HG03575 (cell line): ENCODE data around the gene RCAN1.
"Not testable (repeated sequence)": the region's sequence is repeated elsewhere in the genome, so short reads cannot be mapped to it uniquely, and the experiment has no call there.

ENCODE experiments used
- ATAC-seq: cut with Tn5 transposase; IDR thresholded peaks from one replicate; pipeline ENCODE4 v1.9.1; 2021; ENCODE audit not compliant: unreplicated experiment, insufficient number of reproducible peaks, low FRiP score; ENCODE audit errors: extremely low read depth

The RCAN1 gene

DNA sequence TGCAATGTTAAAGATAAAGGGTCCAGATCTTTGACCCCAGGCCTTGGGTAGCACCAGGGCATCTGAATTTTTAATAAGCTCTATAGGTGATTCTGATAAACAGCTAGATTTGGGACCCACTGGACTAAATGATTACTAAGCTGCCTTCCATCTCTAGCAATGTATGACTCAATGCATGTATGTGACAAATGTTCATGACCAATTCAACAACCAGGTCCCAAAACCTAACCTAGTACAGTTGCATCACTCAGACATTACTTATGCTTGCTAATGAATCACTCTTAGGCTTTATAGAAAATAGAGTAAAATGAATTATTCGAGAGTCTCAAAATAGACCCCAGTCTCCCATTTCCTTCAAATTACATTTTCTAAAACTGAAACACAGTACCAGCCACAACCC is 35.5 kb downstream of the RCAN1 start:
- ATAC-seq = no peak

- no peak for ATAC-seq
These were observed 38.8 kb downstream of the RCAN1 start for GRCh38 chr21:34576041-34576511.

- no peak for ATAC-seq
These were observed 40.0 kb downstream of the RCAN1 start for GRCh38 chr21:34574601-34575529.

- ATAC-seq = no peak
These were observed 42.9 kb downstream of the RCAN1 start for GRCh38 chr21:34571994-34572393.

DNA sequence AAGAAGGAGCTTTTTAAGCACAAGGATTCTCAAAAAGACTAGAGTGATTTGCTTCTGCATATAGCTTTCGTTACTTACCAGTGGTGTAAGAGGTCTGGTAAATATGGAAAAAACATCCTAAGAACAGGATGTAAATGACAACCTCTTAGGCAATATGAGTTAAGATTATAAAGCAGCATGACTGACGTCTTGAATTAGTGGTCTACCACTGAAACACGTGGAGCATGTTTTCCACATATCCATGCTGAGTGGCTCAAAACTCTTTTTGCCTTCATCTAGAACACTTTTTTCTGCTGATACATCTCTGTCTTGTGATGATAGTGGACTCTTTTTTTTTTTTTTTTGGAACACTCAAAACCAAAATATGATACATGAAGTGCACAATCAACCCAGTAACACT is 44.6 kb downstream of the RCAN1 start:
- no peak for ATAC-seq

- ATAC-seq = no peak
These were observed 45.4 kb downstream of the RCAN1 start for GRCh38 chr21:34569381-34569979.

DNA sequence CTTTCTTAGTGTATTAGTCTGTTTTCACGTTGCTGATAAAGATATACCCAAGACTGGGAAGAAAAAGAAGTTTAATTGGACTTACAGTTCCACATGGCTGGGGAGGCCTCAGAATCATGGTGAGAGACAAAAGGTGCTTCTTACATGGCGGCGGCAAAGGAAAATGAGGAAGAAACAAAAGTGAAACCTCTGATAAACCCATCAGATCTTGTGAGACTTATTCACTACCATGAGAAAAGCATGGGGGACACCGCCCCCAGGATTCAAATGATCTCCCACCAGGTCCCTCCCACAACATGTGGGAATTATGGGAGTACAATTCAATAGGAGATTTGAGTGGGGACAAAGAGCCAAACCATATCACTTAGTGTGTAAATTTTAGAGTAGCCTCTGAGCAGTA is 46.1 kb downstream of the RCAN1 start:
- ATAC-seq = not testable (repeated sequence)

- no peak for ATAC-seq
These were observed 47.2 kb downstream of the RCAN1 start for GRCh38 chr21:34567604-34568155.

DNA sequence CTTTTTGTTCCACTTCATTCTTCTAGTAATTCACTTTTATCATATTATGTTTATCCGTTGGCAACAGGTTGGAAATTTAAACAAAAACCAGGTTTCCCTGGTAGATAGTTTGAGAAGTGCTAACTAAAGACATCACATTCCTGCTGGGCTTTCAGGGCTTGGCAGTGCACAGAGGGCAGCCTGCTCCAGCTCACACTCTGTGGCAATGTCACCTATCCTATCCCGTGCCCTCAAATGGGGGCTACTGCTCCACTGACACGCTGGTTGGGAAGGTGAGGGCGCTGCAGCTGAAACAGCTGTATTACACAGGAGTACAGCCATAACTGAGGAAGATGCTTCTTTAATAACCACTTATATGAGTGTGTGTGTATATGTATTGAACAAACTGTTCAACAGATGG is 49.7 kb downstream of the RCAN1 start:
- ATAC-seq = no peak

DNA sequence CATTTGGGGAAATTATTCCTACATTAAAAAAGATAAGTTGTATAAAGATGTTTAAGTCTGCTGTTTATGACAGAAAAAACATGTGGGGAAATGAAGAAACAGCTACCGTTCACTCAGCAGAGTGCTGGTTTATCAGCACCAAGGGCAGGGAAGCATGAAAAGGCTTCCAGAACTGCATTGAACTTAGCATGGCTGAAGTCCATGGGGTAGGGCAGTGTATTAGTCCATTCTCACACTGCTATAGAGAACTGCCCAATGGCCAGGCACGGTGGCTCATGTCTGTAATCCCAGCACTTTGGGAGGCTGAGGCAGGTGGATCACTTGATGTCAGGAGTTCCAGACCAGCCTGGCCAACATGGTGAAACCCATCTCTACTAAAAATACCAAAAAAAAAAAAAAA is 51.5 kb downstream of the RCAN1 start:
- ATAC-seq = not testable (repeated sequence)

- no peak for ATAC-seq
These were observed 53.1 kb downstream of the RCAN1 start for GRCh38 chr21:34561806-34562205.

DNA sequence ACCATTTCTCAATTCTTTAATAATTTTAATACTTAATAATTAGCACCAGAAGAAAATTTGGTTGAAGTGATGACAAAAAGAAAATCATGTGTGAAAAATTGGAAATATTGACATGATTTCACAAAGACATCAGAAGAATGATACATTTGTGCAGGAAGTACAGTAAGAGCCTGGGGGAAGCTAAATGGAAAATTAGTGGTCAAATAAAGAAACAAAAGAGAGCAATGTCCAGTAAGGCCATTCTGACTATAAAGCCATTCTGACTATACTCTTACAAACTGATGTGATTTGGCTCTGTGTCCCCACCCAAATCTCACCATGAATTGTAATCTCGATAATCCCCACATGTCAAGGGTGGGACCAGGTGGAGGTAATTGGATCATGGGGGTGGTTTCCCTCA is 54.3 kb downstream of the RCAN1 start:
- no peak for ATAC-seq

DNA sequence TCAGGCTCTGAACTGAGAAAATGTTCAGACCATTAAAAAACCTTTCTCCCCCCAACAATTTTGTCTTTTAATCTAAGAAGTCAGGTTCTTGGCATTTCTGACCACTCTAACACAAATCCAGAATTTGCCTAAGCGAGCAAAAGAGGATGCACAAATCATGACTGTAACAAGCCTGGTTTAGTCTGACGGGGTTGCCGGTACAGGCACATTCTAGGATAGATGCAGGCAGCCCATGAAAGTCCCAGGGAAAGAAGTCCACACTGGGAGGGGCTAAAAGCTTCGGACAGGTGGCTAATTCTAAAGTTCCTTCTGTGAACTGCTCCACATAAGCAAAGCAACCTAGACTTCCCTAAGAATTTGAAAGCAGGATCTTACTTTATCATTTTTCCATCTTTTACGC is 54.9 kb downstream of the RCAN1 start:
- ATAC-seq = no peak

DNA sequence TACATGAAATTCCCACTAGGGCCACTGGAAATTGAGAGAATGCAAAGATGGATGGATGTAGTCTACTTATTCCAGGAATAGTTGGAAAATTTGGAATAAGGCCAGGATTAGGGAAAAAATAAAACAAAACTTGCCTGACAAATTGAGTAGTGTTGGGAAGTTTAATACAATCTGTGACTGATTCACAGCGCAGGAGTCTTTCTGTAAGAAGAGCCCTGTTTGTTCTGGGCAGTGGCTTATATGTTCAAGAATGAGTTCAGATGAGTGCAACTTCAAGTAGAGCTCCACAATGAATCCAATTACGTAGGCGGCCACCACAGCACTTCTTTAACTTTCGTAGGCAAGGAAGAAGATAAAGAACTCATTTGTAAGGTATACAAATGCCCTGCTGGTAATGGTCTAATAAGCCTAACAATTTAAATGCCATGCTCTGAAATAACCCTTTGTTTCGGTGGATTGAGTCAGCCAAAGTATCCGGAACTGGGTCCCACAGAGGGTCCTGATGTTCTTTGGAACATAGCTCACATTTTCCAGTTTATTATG is 55.8 kb downstream of the RCAN1 start:
- no peak for ATAC-seq

- no peak for ATAC-seq
These were observed 56.7 kb downstream of the RCAN1 start for GRCh38 chr21:34558166-34558565.

DNA sequence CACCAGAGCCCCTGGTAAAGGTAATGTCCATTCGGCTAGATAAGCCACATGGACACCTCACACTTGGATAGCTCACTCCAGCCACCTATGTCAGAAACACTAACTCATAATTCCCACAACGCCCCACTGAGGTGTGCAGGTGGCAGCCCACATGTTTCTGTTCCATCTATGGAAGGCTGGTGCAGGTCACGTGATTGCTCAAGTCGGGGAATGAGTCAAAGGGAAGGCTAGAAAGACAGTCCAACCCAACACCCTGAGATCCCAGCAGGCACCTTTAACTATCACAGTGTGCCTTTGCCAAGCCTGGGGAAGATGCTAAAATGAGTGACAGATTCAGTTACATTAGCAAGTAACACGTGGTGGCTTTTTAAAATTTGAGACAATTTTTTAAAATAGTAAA is 57.7 kb downstream of the RCAN1 start:
- ATAC-seq = no peak

GRCh38 chr21:34554670-34555069 is 60.2 kb downstream of the RCAN1 start:
- not testable (repeated sequence) for ATAC-seq

DNA sequence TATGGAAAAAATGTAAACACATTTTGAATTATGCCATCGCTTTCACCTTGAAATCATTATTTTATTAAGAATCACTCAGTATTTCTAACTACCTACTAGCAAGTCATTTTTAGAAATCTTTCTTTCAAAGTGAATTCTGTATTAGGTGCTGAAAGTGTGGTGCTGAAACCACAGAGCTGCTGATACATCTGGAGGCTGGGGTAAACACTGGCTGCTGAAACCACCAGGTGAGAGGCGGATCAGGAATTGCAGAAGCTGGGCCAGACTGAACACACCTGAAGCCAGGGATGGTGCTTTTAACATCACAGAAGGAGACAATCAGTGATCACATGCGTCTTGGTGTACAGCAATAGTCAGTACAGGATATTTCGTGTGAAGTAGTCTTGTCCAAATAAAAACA is 60.7 kb downstream of the RCAN1 start:
- no peak for ATAC-seq

DNA sequence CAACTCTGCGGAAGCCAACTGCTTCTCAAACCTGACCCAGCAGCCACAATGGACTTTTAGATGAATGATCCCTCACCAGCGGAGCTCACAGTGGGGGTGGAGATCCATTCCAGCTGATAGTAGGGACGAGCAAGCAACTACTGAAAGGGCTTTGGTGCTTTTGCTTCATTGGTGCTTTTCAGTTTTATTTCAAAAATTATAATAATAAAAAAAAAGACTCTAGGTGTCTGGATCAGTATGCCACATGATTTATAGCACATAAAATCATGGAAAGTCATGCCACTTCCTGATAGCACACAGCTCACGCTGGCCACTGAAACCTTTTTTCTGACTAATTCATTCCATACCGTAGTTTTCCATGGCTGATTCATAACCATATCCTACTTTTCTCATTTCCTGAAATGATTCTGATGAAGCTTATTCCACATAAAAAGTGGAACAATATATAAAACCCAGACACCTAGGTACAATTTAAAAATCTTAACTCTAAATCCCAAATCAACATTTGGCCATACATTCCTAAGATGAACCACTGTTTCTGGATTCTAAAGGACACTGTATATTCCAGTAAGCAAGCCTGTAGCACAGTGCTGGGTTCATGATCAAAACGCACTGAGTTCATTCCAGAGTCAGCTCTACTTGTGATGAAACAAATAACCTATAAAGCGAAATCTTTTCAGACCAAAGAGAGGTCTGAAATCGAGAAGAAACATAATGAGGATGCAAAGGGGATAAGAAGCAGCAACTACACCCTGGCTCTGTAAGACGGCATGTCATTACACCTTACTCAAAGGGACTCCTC is 61.6 kb downstream of the RCAN1 start:
- ATAC-seq = no peak
